Raji (cell line): Measurements from ENCODE around the gene NMNAT3.

Experiments
- POLR2A ChIP-seq: IDR thresholded peaks from 2 replicates; pipeline ENCODE4 v1.6.1; 2011; ENCODE audit warnings: low read depth, low read length, control low read depth; ENCODE audit not compliant: insufficient read depth

The NMNAT3 gene

GRCh38 chr3:139677388-139678155 lies at the start of gene NMNAT3:
Gene NMNAT3 (minus strand): TSS chr3:139677972. CDS start chr3:139627724, 50,248 bp downstream.
- TF ChIP-seq POLR2A, result peak; percentile 63

GRCh38 chr3:139721370-139721769 lies 43.6 kb upstream of the NMNAT3 start:
- TF ChIP-seq POLR2A, result no peak

- TF ChIP-seq POLR2A, result no peak
These were observed 40.6 kb upstream of the NMNAT3 start for GRCh38 chr3:139718415-139718814.

- TF ChIP-seq POLR2A, result no peak
These were observed 39.2 kb upstream of the NMNAT3 start for GRCh38 chr3:139716908-139717485.

GRCh38 chr3:139715743-139716360 lies 38.1 kb upstream of the NMNAT3 start:
- TF ChIP-seq POLR2A, result no peak

- no peak for TF ChIP-seq POLR2A
These were observed 37.4 kb upstream of the NMNAT3 start for GRCh38 chr3:139715166-139715565.

GRCh38 chr3:139710212-139710611 lies 32.4 kb upstream of the NMNAT3 start:
- no peak for TF ChIP-seq POLR2A

- no peak for TF ChIP-seq POLR2A
These were observed 27.9 kb upstream of the NMNAT3 start for GRCh38 chr3:139705631-139706030.

- no peak for TF ChIP-seq POLR2A
These were observed 18.5 kb upstream of the NMNAT3 start for GRCh38 chr3:139696314-139696604.

- no peak for TF ChIP-seq POLR2A
These were observed 17.9 kb upstream of the NMNAT3 start for GRCh38 chr3:139695426-139696313.

GRCh38 chr3:139695007-139695406 lies 17.2 kb upstream of the NMNAT3 start:
- no peak for TF ChIP-seq POLR2A

GRCh38 chr3:139694542-139694941 lies 16.8 kb upstream of the NMNAT3 start:
- no peak for TF ChIP-seq POLR2A

GRCh38 chr3:139691619-139692018 lies 13.8 kb upstream of the NMNAT3 start:
- TF ChIP-seq POLR2A, result no peak

GRCh38 chr3:139689708-139690228 lies 12.0 kb upstream of the NMNAT3 start:
- TF ChIP-seq POLR2A, result no peak

- no peak for TF ChIP-seq POLR2A
These were observed 11.3 kb upstream of the NMNAT3 start for GRCh38 chr3:139689122-139689521.
